ENCODE data around the gene GADD45G.

Gene GADD45G

DNA sequence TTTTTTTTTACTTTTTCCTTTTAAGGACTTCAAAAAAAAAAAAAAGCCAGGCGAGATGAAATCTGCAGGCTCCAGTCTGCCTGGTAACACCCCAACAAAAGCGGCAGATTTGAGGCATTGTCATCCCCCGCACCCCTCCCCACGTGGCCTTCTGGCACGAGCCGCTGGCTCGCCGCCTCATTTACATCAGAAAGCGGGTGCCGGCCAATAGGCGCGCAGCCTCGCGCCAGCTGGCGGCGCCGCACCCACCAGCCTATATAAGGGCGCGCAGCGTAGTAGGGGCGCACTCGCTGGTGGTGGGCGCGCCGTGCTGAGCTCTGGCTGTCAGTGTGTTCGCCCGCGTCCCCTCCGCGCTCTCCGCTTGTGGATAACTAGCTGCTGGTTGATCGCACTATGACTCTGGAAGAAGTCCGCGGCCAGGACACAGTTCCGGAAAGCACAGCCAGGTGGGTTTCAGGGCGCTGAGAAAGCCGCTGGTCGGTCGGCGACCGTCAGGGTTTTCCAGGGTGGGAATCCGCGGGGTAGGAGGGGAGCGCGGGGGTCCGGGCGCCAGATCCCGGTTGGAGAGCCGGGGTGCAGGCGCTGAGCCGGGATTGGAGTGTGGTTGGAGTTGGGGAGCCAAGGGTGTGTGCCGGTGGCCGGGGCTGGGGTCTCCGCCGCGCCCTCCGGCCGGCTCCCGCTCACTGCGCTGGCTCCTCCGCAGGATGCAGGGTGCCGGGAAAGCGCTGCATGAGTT is at the start of gene GADD45G:
Gene GADD45G (plus strand): TSS at position 284 of the 736 bp plus-strand sequence. CDS start 110 bp downstream, at position 394.
- Mint-ChIP-seq H3K27me3 (no peaks in the 10 kb centered on the region), H3K4me3 (peak within 1 kb of the TSS; percentile 87), H3K4me1 (ENCODE audit: low read depth) (peaks cover 37% of the 10 kb centered on the region), H3K36me3 (no peaks in the 10 kb centered on the region), H3K9me3 (ENCODE audit: low read depth) (no peaks in the 10 kb centered on the region), H3K27ac (peak within 1 kb of the TSS; percentile 66)

DNA sequence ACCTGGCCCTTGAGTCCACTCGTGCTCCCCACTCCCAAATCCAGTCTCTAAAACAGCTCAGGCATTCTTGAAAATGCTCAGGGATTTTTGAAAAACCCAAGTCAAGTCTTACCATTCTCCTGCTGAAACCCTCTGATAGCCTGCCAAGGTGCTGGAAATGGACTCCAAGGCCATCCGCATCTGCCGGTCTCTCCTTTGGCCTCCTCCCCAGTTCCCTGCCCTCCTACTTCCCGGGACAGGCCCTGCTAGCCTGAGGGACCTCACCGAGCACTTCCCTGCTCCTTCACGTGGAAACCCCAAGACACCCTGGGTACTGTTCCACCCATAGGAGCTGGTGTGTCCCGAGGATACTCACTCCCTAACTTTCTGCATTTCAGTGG is 49.8 kb upstream of the GADD45G start:
- Mint-ChIP-seq H3K27ac (no peak overlapping the region), H3K36me3 (no peaks in the 10 kb centered on the region), H3K4me3 (no peak overlapping the region)

GRCh38 chr9:89555451-89556375 is 49.1 kb upstream of the GADD45G start:
- H3K27ac Mint-ChIP-seq: peak overlapping the region; percentile 59
- H3K4me1 Mint-ChIP-seq (ENCODE audit: low read depth): peaks cover 28% of the 10 kb centered on the region
- peak overlapping the region; percentile 14 for H3K4me3 Mint-ChIP-seq

More for the DNA sequence above, 49.8 kb upstream of the GADD45G start:
- Mint-ChIP-seq H3K4me1 (ENCODE audit: low read depth) (peaks cover 31% of the 10 kb centered on the region), H3K9me3 (ENCODE audit: low read depth) (no peaks in the 10 kb centered on the region), H3K27me3 (no peaks in the 10 kb centered on the region)

GRCh38 chr9:89558196-89558899 is 46.5 kb upstream of the GADD45G start:
- no peaks in the 10 kb centered on the region for H3K9me3 Mint-ChIP-seq (ENCODE audit: low read depth)
- no peaks in the 10 kb centered on the region for H3K27me3 Mint-ChIP-seq

More at GRCh38 chr9:89555451-89556375, 49.1 kb upstream of the GADD45G start:
- H3K36me3 Mint-ChIP-seq: no peaks in the 10 kb centered on the region
- H3K9me3 Mint-ChIP-seq (ENCODE audit: low read depth): no peaks in the 10 kb centered on the region
- H3K27me3 Mint-ChIP-seq: no peaks in the 10 kb centered on the region

DNA sequence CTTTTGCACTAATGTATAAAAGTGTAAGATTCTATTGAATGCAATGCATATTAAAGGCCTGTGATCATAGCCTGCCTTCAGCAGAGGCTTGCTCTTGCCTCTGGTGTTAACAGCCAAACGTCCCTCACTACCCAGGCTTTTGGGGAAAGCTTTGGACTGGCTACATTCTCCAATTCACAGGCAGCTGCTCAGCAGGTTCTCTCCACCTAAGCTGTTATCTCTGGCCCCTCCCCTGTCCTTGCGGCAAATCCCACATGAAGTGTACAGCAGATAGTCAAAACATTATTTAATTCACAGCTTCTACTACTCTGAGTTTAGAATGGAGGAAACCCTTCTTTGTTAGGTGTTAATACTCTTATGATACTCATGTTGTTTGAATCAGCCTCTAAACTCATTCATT is 45.9 kb upstream of the GADD45G start:
- Mint-ChIP-seq H3K36me3 (no peaks in the 10 kb centered on the region), H3K4me1 (ENCODE audit: low read depth) (peaks cover 28% of the 10 kb centered on the region), H3K9me3 (ENCODE audit: low read depth) (no peaks in the 10 kb centered on the region), H3K27me3 (no peaks in the 10 kb centered on the region), H3K27ac (no peak overlapping the region), H3K4me3 (no peak overlapping the region)

More at GRCh38 chr9:89558196-89558899, 46.5 kb upstream of the GADD45G start:
- Mint-ChIP-seq H3K27ac (no peak overlapping the region), H3K36me3 (no peaks in the 10 kb centered on the region), H3K4me1 (ENCODE audit: low read depth) (peaks cover 28% of the 10 kb centered on the region), H3K4me3 (no peak overlapping the region)

- no peaks in the 10 kb centered on the region for H3K27me3 Mint-ChIP-seq
- no peak overlapping the region for H3K4me3 Mint-ChIP-seq
- H3K4me1 Mint-ChIP-seq (ENCODE audit: low read depth): peaks cover 13% of the 10 kb centered on the region
- no peak overlapping the region for H3K27ac Mint-ChIP-seq
- H3K9me3 Mint-ChIP-seq (ENCODE audit: low read depth): no peaks in the 10 kb centered on the region
- peaks cover 3% of the 10 kb centered on the region for H3K36me3 Mint-ChIP-seq
These were observed 42.5 kb upstream of the GADD45G start for GRCh38 chr9:89562186-89562814.

DNA sequence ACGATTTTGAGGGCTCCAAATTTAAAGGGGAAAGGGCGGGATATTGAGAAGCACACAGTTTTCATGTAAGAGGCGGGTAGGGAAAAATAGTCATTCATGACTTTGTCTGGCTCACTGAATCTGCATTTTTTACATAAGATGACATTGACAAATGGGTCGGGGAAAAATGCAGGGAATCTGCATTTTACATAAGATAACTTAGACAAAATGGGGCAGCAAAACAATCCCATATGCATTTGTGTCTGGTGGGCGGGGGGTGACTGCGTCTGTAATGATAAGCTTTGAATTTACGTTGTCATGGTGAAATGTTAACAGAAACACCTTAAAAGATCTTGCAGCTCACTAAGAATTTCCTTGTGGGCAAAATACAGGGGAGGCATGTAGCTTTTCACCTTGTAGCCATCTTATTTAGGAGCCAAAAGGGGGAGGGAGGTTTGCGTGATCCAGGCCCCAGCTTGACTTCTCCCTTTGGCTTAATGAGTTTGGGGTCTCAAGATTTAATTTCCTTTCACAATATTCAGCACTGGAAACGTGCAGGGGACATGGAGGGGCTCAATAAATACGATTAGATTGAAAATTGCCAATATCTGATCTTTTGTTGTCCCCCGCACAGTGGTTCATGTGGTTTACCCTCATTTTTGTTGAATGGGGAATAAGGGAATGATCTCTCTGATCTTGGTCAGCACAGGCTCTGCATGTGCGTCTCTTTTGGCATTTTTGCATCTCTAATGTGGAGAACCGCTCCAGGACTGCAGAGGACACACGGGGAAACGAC is 41.1 kb upstream of the GADD45G start:
- Mint-ChIP-seq H3K27ac (no peak overlapping the region), H3K4me1 (ENCODE audit: low read depth) (peaks cover 2% of the 10 kb centered on the region), H3K9me3 (ENCODE audit: low read depth) (no peaks in the 10 kb centered on the region), H3K27me3 (no peaks in the 10 kb centered on the region), H3K36me3 (peaks cover 3% of the 10 kb centered on the region), H3K4me3 (no peak overlapping the region)

GRCh38 chr9:89564346-89564878 is 40.4 kb upstream of the GADD45G start:
- H3K4me1 Mint-ChIP-seq (ENCODE audit: low read depth): no peaks in the 10 kb centered on the region
- H3K36me3 Mint-ChIP-seq: peaks cover 3% of the 10 kb centered on the region
- H3K27ac Mint-ChIP-seq: no peak overlapping the region
- H3K27me3 Mint-ChIP-seq: no peaks in the 10 kb centered on the region
- no peaks in the 10 kb centered on the region for H3K9me3 Mint-ChIP-seq (ENCODE audit: low read depth)
- no peak overlapping the region for H3K4me3 Mint-ChIP-seq

- H3K36me3 Mint-ChIP-seq: peaks cover 3% of the 10 kb centered on the region
- H3K27me3 Mint-ChIP-seq: no peaks in the 10 kb centered on the region
- no peaks in the 10 kb centered on the region for H3K4me1 Mint-ChIP-seq (ENCODE audit: low read depth)
- no peaks in the 10 kb centered on the region for H3K9me3 Mint-ChIP-seq (ENCODE audit: low read depth)
- no peak overlapping the region for H3K4me3 Mint-ChIP-seq
- H3K27ac Mint-ChIP-seq: no peak overlapping the region
These were observed 37.2 kb upstream of the GADD45G start for GRCh38 chr9:89567649-89568048.

- Mint-ChIP-seq H3K4me3 (no peak overlapping the region), H3K9me3 (ENCODE audit: low read depth) (no peaks in the 10 kb centered on the region), H3K27ac (peak overlapping the region; percentile 18), H3K27me3 (peaks cover 2% of the 10 kb centered on the region), H3K4me1 (ENCODE audit: low read depth) (peaks cover 10% of the 10 kb centered on the region), H3K36me3 (no peaks in the 10 kb centered on the region)
These were observed 30.5 kb upstream of the GADD45G start for GRCh38 chr9:89574309-89574708.

GRCh38 chr9:89576404-89576839 is 28.4 kb upstream of the GADD45G start:
- Mint-ChIP-seq H3K27me3 (peaks cover 2% of the 10 kb centered on the region), H3K4me3 (no peak overlapping the region), H3K9me3 (ENCODE audit: low read depth) (no peaks in the 10 kb centered on the region), H3K27ac (no peak overlapping the region), H3K4me1 (ENCODE audit: low read depth) (peaks cover 19% of the 10 kb centered on the region), H3K36me3 (no peaks in the 10 kb centered on the region)

GRCh38 chr9:89577363-89577762 is 27.4 kb upstream of the GADD45G start:
- no peaks in the 10 kb centered on the region for H3K9me3 Mint-ChIP-seq (ENCODE audit: low read depth)
- no peak overlapping the region for H3K4me3 Mint-ChIP-seq
- peaks cover 19% of the 10 kb centered on the region for H3K4me1 Mint-ChIP-seq (ENCODE audit: low read depth)
- no peak overlapping the region for H3K27ac Mint-ChIP-seq
- H3K36me3 Mint-ChIP-seq: no peaks in the 10 kb centered on the region
- H3K27me3 Mint-ChIP-seq: peaks cover 2% of the 10 kb centered on the region

GRCh38 chr9:89579741-89580385 is 24.9 kb upstream of the GADD45G start:
- Mint-ChIP-seq H3K4me3 (no peak overlapping the region), H3K4me1 (ENCODE audit: low read depth) (peaks cover 12% of the 10 kb centered on the region), H3K27me3 (peaks cover 11% of the 10 kb centered on the region), H3K9me3 (ENCODE audit: low read depth) (peaks cover 10% of the 10 kb centered on the region), H3K36me3 (peaks cover 6% of the 10 kb centered on the region), H3K27ac (no peak overlapping the region)

Measured in activated naive CD8-positive, alpha-beta T cell (primary cell).